CD14-positive monocyte (primary cell): Measurements from ENCODE around the gene UCHL1. TPM values are rescaled to one million over a fixed set of nuclear protein-coding genes. Genes with fewer than 3 reads are reported as not detected.

Experiments
- DNase-seq, 3 donors: peaks; one replicate each; pipeline ENCODE4 v3.0.0-alpha.2; 2011 to 2022
- H2AFZ ChIP-seq: 2 replicates; pipeline ENCODE4 v1.6.0; 2012; ENCODE audit warnings: mild to moderate bottlenecking, low read depth, low read length, inconsistent platforms; ENCODE audit not compliant: insufficient read depth, poor library complexity, severe bottlenecking
- H3K27ac ChIP-seq, 2 donors: 1 replicate in 1 of 2; 2 replicates in 1 of 2; pipeline ENCODE4 v1.5.1; 2012 to 2013; ENCODE audit warnings: low read length in 2 of 2, control low read depth in 1 of 2, inconsistent platforms in 1 of 2, low read depth in 1 of 2, mild to moderate bottlenecking in 1 of 2
- H3K27me3 ChIP-seq, 2 donors: one replicate each; pipeline versions ENCODE4 v1.6.0 to v1.6.1; 2011 to 2013; ENCODE audit warnings: low read length in 2 of 2; ENCODE audit not compliant: control insufficient read depth in 2 of 2, insufficient read depth in 2 of 2
- H3K36me3 ChIP-seq, 2 donors: replicated peaks in 1 of 2; 1 replicate in 1 of 2; 2 replicates in 1 of 2; pipeline versions ENCODE4 v1.5.1 to v1.6.1; 2012 to 2013; ENCODE audit warnings: low read length in 2 of 2, control low read depth in 1 of 2, inconsistent platforms in 1 of 2, mild to moderate bottlenecking in 1 of 2; ENCODE audit not compliant: insufficient read depth in 2 of 2, control insufficient read depth in 1 of 2
- H3K4me1 ChIP-seq, 2 donors: 1 replicate in 1 of 2; 2 replicates in 1 of 2; pipeline versions ENCODE4 v1.5.1 to v1.6.1; 2012 to 2013; ENCODE audit warnings: low read length in 2 of 2, control low read depth in 1 of 2, inconsistent platforms in 1 of 2, mild to moderate bottlenecking in 1 of 2, moderate library complexity in 1 of 2; ENCODE audit not compliant: insufficient read depth in 2 of 2, control insufficient read depth in 1 of 2
- H3K4me2 ChIP-seq: replicated peaks from 2 replicates; pipeline ENCODE3; 2012; ENCODE audit warnings: low read length, moderate library complexity, mild to moderate bottlenecking; ENCODE audit not compliant: poor library complexity, severe bottlenecking; ENCODE audit errors: extremely low read depth
- H3K4me3 ChIP-seq, 3 experiments: fragments of 200-600 bp in 1 of 3; sonication (generic) in 1 of 3; replicated peaks in 1 of 3; 1 replicate in 2 of 3; 2 replicates in 1 of 3; pipeline ENCODE4 v1.5.1; 2011 to 2013; ENCODE audit warnings: low read length in 3 of 3, mild to moderate bottlenecking in 3 of 3, control low read depth in 2 of 3, low read depth in 2 of 3, inconsistent platforms in 1 of 3, moderate library complexity in 1 of 3
- H3K79me2 ChIP-seq: 2 replicates; pipeline ENCODE4 v1.6.0; 2012; ENCODE audit warnings: mild to moderate bottlenecking, control low read depth, inconsistent platforms, low read length, moderate library complexity; ENCODE audit not compliant: insufficient read depth
- H3K9ac ChIP-seq: 2 replicates; pipeline ENCODE4 v1.6.0; 2017; ENCODE audit warnings: low read length, mild to moderate bottlenecking; ENCODE audit not compliant: insufficient read depth, poor library complexity, severe bottlenecking
- H3K9me3 ChIP-seq, 2 donors: replicated peaks in 1 of 2; 1 replicate in 1 of 2; 2 replicates in 1 of 2; pipeline versions ENCODE4 v1.5.1 to v1.6.1; 2012 to 2013; ENCODE audit warnings: low read length in 2 of 2, control low read depth in 1 of 2; ENCODE audit not compliant: control insufficient read depth in 1 of 2, insufficient read depth in 1 of 2
- H4K20me1 ChIP-seq: 2 replicates; pipeline ENCODE4 v1.6.0; 2012; ENCODE audit warnings: mild to moderate bottlenecking, low read length, control low read depth, moderate library complexity; ENCODE audit not compliant: insufficient read depth
- H3K27ac Mint-ChIP-seq, 7 donors: one replicate each; pipeline ENCODE4 v1.8.0; 2020; ENCODE audit warnings: mild to moderate bottlenecking in 7 of 7, mixed read lengths in 7 of 7, moderate library complexity in 6 of 7, inconsistent platforms in 2 of 7
- H3K27me3 Mint-ChIP-seq, 3 donors: one replicate each; pipeline ENCODE4 v1.8.0; 2021 to 2022; ENCODE audit warnings: low read depth in 3 of 3, mild to moderate bottlenecking in 3 of 3, mixed read lengths in 3 of 3, moderate library complexity in 3 of 3, inconsistent platforms in 1 of 3
- H3K36me3 Mint-ChIP-seq, 2 donors: one replicate each; pipeline ENCODE4 v1.8.0; 2020; ENCODE audit warnings: mixed read lengths in 2 of 2, inconsistent platforms in 1 of 2, mild to moderate bottlenecking in 1 of 2
- H3K4me1 Mint-ChIP-seq: one replicate; pipeline ENCODE4 v1.8.0; 2020; ENCODE audit warnings: mild to moderate bottlenecking, mixed read lengths
- H3K4me3 Mint-ChIP-seq, 2 donors: one replicate each; pipeline ENCODE4 v1.8.0; 2020; ENCODE audit warnings: mild to moderate bottlenecking in 2 of 2, mixed read lengths in 2 of 2, moderate library complexity in 1 of 2
- H3K9me3 Mint-ChIP-seq, 7 donors: one replicate each; pipeline ENCODE4 v1.8.0; 2020 to 2022; ENCODE audit warnings: mixed read lengths in 7 of 7, mild to moderate bottlenecking in 6 of 7, moderate library complexity in 6 of 7, inconsistent platforms in 2 of 7
- CTCF ChIP-seq: fragments of 200-600 bp; IDR thresholded peaks from one replicate; pipeline ENCODE4 v1.8.0; 2022; ENCODE audit warnings: antibody characterized with exemption, mild to moderate bottlenecking
- WGBS: methylation state at CpG from one replicate; pipeline ENCODE4 v1.1.5; 2013; ENCODE audit warnings: missing lambda C conversion rate; ENCODE audit not compliant: insufficient coverage; 5-methylcytosine and 5-hydroxymethylcytosine counted together
- intact Hi-C, 2 donors: fragments of 100-400 bp; cut with micrococcal nuclease; formaldehyde crosslinking; loops; one replicate each; pipeline versions ENCODE4 v1.15.0 to v1.15.1; 2023
- polyA plus RNA-seq, 3 donors: library from polyadenylated mRNA; depleted of rRNA in 1 of 3; unstranded in 2 of 3; stranded (reverse) in 1 of 3; fragments of 300-500 nt in 2 of 3; fragments of >200 nt in 1 of 3; fragmentation: Illumina TruSeq in 2 of 3; gene quantifications; 1 replicate in 2 of 3; 2 replicates in 1 of 3; pipeline ENCODE4 v1.2.3, GENCODE V29; 2012 to 2021

The UCHL1 gene
- polyA plus RNA-seq, 3 donors: not detected

- Histone ChIP-seq H3K79me2 (no peaks in the 10 kb centered on the region), H3K9ac (no peak overlapping the region), H3K36me3 (no peaks in the 10 kb centered on the region), H2AFZ (no peak overlapping the region), H3K4me1 (no peaks in the 10 kb centered on the region), H3K27ac (no peak overlapping the region), H3K4me2 (no peak overlapping the region), H3K27me3 (no peaks in the 10 kb centered on the region), H3K4me3 (no peak overlapping the region), H3K9me3 (no peaks in the 10 kb centered on the region), H4K20me1 (no peaks in the 10 kb centered on the region)
- Mint-ChIP-seq H3K9me3 (peaks cover 0 to 2% (median 0%) of the 10 kb centered on the region in 7 donors), H3K27me3 (peaks cover 4 to 6% (median 4%) of the 10 kb centered on the region in 3 donors), H3K4me1 (peaks cover 5% of the 10 kb centered on the region), H3K36me3 (no peaks in the 10 kb centered on the region), H3K4me3 (no peak overlapping the region), H3K27ac (no peak overlapping the region)
- DNase-seq: no peak
- intact Hi-C loops: no loop called here
- no peak for TF ChIP-seq CTCF
- no CpG with 5 or more reads among the region's 1 CpG for WGBS
Measured at GRCh38 chr4:41236508-41236907, 20.2 kb upstream of the UCHL1 start.

- Mint-ChIP-seq H3K36me3 (no peaks in the 10 kb centered on the region), H3K9me3 (peaks cover 0 to 2% (median 0%) of the 10 kb centered on the region in 7 donors), H3K4me1 (no peaks in the 10 kb centered on the region), H3K4me3 (no peak overlapping the region), H3K27me3 (peaks cover 2 to 15% (median 12%) of the 10 kb centered on the region in 3 donors), H3K27ac (no peak overlapping the region)
- H3K36me3 ChIP-seq: no peaks in the 10 kb centered on the region
- DNase-seq: no peak
- no peaks in the 10 kb centered on the region for H3K79me2 ChIP-seq
- peaks cover 0 to 3% of the 10 kb centered on the region in 2 donors for H3K27me3 ChIP-seq
- no peak for TF ChIP-seq CTCF
- H3K9me3 ChIP-seq: no peaks in the 10 kb centered on the region
- H4K20me1 ChIP-seq: no peaks in the 10 kb centered on the region
- no peaks in the 10 kb centered on the region for H3K4me1 ChIP-seq
- WGBS: 89% methylated on average over 1 of the region's 1 CpG
- H3K4me3 ChIP-seq: no peak overlapping the region
- H3K9ac ChIP-seq: no peak overlapping the region
- no peak overlapping the region for H2AFZ ChIP-seq
- H3K4me2 ChIP-seq: no peak overlapping the region
- no peak overlapping the region for H3K27ac ChIP-seq
- intact Hi-C loops: no loop called here
Measured at GRCh38 chr4:41241919-41242318, 14.8 kb upstream of the UCHL1 start.
